Measurements from ENCODE around the gene EPAS1.

EPAS1 gene

GRCh38 chr2:46413111-46413510 lies 115.9 kb downstream of the EPAS1 start:
- ATAC-seq: no peak
- TF ChIP-seq, protein P1, sequence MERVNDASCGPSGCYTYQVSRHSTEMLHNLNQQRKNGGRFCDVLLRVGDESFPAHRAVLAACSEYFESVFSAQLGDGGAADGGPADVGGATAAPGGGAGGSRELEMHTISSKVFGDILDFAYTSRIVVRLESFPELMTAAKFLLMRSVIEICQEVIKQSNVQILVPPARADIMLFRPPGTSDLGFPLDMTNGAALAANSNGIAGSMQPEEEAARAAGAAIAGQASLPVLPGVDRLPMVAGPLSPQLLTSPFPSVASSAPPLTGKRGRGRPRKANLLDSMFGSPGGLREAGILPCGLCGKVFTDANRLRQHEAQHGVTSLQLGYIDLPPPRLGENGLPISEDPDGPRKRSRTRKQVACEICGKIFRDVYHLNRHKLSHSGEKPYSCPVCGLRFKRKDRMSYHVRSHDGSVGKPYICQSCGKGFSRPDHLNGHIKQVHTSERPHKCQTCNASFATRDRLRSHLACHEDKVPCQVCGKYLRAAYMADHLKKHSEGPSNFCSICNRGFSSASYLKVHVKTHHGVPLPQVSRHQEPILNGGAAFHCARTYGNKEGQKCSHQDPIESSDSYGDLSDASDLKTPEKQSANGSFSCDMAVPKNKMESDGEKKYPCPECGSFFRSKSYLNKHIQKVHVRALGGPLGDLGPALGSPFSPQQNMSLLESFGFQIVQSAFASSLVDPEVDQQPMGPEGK (CRISPR knock-in tag; IDR thresholded peaks at IDR 0.05; ENCODE audit: borderline replicate concordance): no peak
- no peak for TF ChIP-seq ZC3H10 (CRISPR knock-in tag; IDR thresholded peaks at IDR 0.05)
- no peak for TF ChIP-seq BACH2 (CRISPR knock-in tag; IDR thresholded peaks at IDR 0.05; ENCODE audit: borderline replicate concordance)
- TF ChIP-seq, protein P2, sequence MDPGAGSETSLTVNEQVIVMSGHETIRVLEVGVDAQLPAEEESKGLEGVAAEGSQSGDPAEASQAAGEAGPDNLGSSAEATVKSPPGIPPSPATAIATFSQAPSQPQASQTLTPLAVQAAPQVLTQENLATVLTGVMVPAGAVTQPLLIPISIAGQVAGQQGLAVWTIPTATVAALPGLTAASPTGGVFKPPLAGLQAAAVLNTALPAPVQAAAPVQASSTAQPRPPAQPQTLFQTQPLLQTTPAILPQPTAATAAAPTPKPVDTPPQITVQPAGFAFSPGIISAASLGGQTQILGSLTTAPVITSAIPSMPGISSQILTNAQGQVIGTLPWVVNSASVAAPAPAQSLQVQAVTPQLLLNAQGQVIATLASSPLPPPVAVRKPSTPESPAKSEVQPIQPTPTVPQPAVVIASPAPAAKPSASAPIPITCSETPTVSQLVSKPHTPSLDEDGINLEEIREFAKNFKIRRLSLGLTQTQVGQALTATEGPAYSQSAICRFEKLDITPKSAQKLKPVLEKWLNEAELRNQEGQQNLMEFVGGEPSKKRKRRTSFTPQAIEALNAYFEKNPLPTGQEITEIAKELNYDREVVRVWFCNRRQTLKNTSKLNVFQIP (CRISPR knock-in tag; IDR thresholded peaks at IDR 0.05; ENCODE audit: borderline replicate concordance, low read depth): no peak
- no peak for TF ChIP-seq ESRRG (CRISPR knock-in tag; IDR thresholded peaks at IDR 0.05)
- TF ChIP-seq ZFP30 (CRISPR knock-in tag; IDR thresholded peaks at IDR 0.05): no peak
- TF ChIP-seq SNAI2 (CRISPR knock-in tag; IDR thresholded peaks at IDR 0.05): no peak
- no peak for TF ChIP-seq TSHZ2 (CRISPR knock-in tag; IDR thresholded peaks at IDR 0.05)
- no peak for TF ChIP-seq ISL1 (CRISPR knock-in tag; IDR thresholded peaks at IDR 0.05)
- TF ChIP-seq ARNTL (CRISPR knock-in tag; IDR thresholded peaks at IDR 0.05; ENCODE audit: borderline replicate concordance, low read depth): no peak
- TF ChIP-seq GLIS3 (CRISPR knock-in tag; IDR thresholded peaks at IDR 0.05): no peak
- no peak for TF ChIP-seq ZNF8 (CRISPR knock-in tag; IDR thresholded peaks at IDR 0.05)
- no peak for TF ChIP-seq CSDC2 (CRISPR knock-in tag; IDR thresholded peaks at IDR 0.05)
- TF ChIP-seq, protein P3, sequence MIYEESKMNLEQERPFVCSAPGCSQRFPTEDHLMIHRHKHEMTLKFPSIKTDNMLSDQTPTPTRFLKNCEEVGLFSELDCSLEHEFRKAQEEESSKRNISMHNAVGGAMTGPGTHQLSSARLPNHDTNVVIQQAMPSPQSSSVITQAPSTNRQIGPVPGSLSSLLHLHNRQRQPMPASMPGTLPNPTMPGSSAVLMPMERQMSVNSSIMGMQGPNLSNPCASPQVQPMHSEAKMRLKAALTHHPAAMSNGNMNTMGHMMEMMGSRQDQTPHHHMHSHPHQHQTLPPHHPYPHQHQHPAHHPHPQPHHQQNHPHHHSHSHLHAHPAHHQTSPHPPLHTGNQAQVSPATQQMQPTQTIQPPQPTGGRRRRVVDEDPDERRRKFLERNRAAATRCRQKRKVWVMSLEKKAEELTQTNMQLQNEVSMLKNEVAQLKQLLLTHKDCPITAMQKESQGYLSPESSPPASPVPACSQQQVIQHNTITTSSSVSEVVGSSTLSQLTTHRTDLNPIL (CRISPR knock-in tag; IDR thresholded peaks at IDR 0.05; ENCODE audit: low read depth): no peak
- TF ChIP-seq TOX (CRISPR knock-in tag; IDR thresholded peaks at IDR 0.05; ENCODE audit: borderline replicate concordance): no peak
- TF ChIP-seq ZNF565 (CRISPR knock-in tag; conservative IDR thresholded peaks at IDR 0.05; ENCODE audit: low read depth): no peak

DNA sequence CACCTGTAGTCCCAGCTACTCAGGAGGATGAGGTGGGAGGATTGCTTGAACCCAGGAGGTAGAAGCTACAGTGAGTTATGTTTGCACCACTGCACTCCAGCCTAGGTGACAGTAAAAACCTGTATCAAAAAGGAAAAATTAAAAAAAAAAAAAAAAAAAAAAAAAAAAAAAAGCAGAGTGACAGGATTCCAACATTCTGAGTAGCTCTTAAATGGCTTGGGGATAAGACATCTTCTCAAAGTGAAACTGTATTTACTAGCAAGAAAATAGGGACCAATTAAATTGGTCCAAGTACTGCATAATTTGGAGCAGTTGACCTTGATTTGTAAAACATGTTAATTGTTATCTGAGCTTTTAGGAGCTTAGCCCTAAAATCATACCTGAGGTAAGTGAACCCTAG lies 116.4 kb downstream of the EPAS1 start:
- TF ChIP-seq TSHZ2 (CRISPR knock-in tag; IDR thresholded peaks at IDR 0.05) (no peak), TCF4 (CRISPR knock-in tag; IDR thresholded peaks at IDR 0.05; ENCODE audit: borderline replicate concordance) (no peak), ESRRG (CRISPR knock-in tag; IDR thresholded peaks at IDR 0.05) (no peak), PPARA (CRISPR knock-in tag; IDR thresholded peaks at IDR 0.05; ENCODE audit: borderline replicate concordance) (no peak), OSR1 (CRISPR knock-in tag; IDR thresholded peaks at IDR 0.05) (no peak), SNAI2 (CRISPR knock-in tag; IDR thresholded peaks at IDR 0.05) (no peak), RARB (CRISPR knock-in tag; IDR thresholded peaks at IDR 0.05) (no peak), CSDC2 (CRISPR knock-in tag; IDR thresholded peaks at IDR 0.05) (no peak), ZC3H10 (CRISPR knock-in tag; IDR thresholded peaks at IDR 0.05) (no peak)
- TF ChIP-seq, protein P1 (CRISPR knock-in tag; IDR thresholded peaks at IDR 0.05; ENCODE audit: borderline replicate concordance): no peak
- TF ChIP-seq, protein P2 (CRISPR knock-in tag; IDR thresholded peaks at IDR 0.05; ENCODE audit: borderline replicate concordance, low read depth): no peak
- ATAC-seq: no peak
